C4-2B (cell line): ENCODE measurements around the gene PSMF1.

Experiments used
- H3K27ac ChIP-seq: fragments of 450-650 bp; 2 replicates; pipeline ENCODE4 v1.5.1; 2017
- CTCF ChIP-seq: fragments of 450-650 bp; conservative IDR thresholded peaks from 2 replicates; pipeline ENCODE4 v1.5.1; 2017; ENCODE audit warnings: mild to moderate bottlenecking
- ZFX ChIP-seq: fragments of 450-650 bp; IDR thresholded peaks from 2 replicates; pipeline ENCODE4 v1.6.1; 2017

PSMF1 gene

GRCh38 chr20:1173698-1174097 lies 55.3 kb downstream of the PSMF1 start:
- no peak overlapping the region for H3K27ac ChIP-seq
- no peak for TF ChIP-seq CTCF
- TF ChIP-seq ZFX: no peak

GRCh38 chr20:1174787-1175186 lies 56.4 kb downstream of the PSMF1 start:
- TF ChIP-seq ZFX (no peak), CTCF (no peak)
- no peak overlapping the region for H3K27ac ChIP-seq

- no peak overlapping the region for H3K27ac ChIP-seq
- no peak for TF ChIP-seq ZFX
- TF ChIP-seq CTCF: no peak
These were observed 59.3 kb downstream of the PSMF1 start for GRCh38 chr20:1177680-1178079.

DNA sequence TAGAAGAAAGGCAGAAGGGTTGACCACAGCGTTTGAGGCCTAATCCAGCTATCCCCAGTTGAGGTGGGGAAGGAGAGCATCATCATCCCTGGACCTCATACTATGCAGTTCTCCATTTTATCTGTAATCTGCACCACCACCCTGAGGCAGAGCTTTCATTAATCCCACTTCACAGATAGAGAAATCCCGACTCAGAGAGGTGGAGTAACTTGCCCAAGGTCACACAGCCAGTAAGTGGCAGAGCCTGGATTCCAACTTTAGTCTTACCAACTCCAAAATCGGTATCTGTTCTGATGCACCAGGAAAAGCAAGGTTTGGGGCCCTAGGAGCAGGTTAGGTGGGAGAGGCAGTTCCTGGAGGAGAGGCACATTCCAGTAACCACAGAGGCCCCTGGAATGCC lies 59.7 kb downstream of the PSMF1 start:
- TF ChIP-seq CTCF: no peak
- TF ChIP-seq ZFX: no peak
- H3K27ac ChIP-seq: no peak overlapping the region

DNA sequence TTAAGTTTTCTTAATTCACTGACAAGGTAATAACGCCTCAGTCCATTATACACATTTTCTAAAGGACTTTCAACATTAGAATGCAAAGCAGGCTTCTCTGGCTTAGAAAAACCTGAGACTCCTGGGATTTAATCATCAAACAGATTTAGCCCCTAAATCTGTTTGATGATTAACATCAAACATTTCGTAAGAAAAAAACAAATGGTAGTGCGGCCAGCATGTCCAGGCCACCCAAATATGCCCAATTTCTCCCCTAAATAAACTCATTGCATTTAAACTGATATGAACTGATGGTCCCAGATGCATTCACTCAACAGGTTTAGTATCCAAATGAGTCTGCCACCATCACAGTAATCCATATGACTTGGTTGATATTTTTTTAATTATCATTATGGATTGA lies 60.2 kb downstream of the PSMF1 start:
- TF ChIP-seq CTCF: no peak
- no peak for TF ChIP-seq ZFX
- H3K27ac ChIP-seq: no peak overlapping the region

- TF ChIP-seq CTCF (no peak), ZFX (no peak)
These were observed 62.5 kb downstream of the PSMF1 start for GRCh38 chr20:1180949-1181348.

GRCh38 chr20:1182106-1182505 lies 63.7 kb downstream of the PSMF1 start:
- TF ChIP-seq CTCF (no peak), ZFX (no peak)
- no peak overlapping the region for H3K27ac ChIP-seq

More at GRCh38 chr20:1180949-1181348, 62.5 kb downstream of the PSMF1 start:
- no peak overlapping the region for H3K27ac ChIP-seq
